ENCODE data around the gene PACRG.

The PACRG gene

DNA sequence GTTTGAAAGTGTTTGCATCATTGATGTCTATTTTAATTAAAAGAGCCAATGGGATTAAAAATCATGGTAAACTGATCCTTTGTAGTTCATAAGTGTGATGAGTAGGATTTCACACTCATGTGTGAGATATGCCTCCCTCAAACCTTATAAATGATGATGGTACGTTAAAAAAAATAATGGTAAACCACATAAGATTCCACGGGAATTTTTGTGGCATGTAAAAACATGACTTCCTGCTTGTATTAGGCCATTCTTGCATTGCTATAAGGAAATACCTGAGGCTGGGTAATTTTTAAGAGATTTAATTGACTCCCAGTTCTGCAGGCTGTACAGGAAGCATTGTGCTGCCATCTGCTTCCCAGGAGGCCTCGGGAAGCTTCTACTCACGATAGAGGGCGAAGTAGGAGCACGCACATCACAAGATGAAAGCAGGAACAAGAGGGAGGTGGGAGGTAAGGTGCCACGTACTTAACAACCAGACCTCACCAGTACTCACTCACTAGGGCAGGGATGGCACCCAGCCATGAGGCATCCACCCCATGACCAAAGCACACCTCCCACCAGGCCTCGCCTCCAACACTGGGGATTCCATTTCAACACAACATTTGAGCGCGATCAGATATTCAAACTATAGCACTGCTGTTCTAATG is 499.2 kb downstream of the PACRG start:
- Histone ChIP-seq H4K20me1 (ENCODE audit: low read depth, low read length) (no peaks in the 10 kb centered on the region), H3K9ac (ENCODE audit: low read length) (no peak overlapping the region), H3K9me3 (ENCODE audit: insufficient read depth, low read length) (no peaks in the 10 kb centered on the region), H3F3A (ENCODE audit: insufficient read depth) (no peaks in the 10 kb centered on the region), H3K36me3 (ENCODE audit: low read length) (no peaks in the 10 kb centered on the region), H3K4me3 (ENCODE audit: insufficient read depth, low read length, poor library complexity, severe bottlenecking) (no peak overlapping the region), H3K4me2 (ENCODE audit: low read depth, low read length, poor library complexity, severe bottlenecking) (no peak overlapping the region), H3K9me2 (replicated peaks; ENCODE audit: insufficient read depth, low read length) (no peaks in the 10 kb centered on the region), H3K27me3 (ENCODE audit: low read length) (no peaks in the 10 kb centered on the region), H2AFZ (ENCODE audit: low read depth, low read length, severe bottlenecking) (no peak overlapping the region), H3K27ac (ENCODE audit: low read depth, low read length) (no peak overlapping the region), H3K79me2 (ENCODE audit: insufficient read depth, low read length) (no peaks in the 10 kb centered on the region)
- TF ChIP-seq, protein P1, sequence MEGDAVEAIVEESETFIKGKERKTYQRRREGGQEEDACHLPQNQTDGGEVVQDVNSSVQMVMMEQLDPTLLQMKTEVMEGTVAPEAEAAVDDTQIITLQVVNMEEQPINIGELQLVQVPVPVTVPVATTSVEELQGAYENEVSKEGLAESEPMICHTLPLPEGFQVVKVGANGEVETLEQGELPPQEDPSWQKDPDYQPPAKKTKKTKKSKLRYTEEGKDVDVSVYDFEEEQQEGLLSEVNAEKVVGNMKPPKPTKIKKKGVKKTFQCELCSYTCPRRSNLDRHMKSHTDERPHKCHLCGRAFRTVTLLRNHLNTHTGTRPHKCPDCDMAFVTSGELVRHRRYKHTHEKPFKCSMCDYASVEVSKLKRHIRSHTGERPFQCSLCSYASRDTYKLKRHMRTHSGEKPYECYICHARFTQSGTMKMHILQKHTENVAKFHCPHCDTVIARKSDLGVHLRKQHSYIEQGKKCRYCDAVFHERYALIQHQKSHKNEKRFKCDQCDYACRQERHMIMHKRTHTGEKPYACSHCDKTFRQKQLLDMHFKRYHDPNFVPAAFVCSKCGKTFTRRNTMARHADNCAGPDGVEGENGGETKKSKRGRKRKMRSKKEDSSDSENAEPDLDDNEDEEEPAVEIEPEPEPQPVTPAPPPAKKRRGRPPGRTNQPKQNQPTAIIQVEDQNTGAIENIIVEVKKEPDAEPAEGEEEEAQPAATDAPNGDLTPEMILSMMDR (IDR thresholded peaks at IDR 0.05; ENCODE audit: insufficient read depth, low read length, poor library complexity, severe bottlenecking), result no peak
- no peak for TF ChIP-seq EZH2phosphoT487 (conservative IDR thresholded peaks at IDR 0.05; ENCODE audit: low read length)

DNA sequence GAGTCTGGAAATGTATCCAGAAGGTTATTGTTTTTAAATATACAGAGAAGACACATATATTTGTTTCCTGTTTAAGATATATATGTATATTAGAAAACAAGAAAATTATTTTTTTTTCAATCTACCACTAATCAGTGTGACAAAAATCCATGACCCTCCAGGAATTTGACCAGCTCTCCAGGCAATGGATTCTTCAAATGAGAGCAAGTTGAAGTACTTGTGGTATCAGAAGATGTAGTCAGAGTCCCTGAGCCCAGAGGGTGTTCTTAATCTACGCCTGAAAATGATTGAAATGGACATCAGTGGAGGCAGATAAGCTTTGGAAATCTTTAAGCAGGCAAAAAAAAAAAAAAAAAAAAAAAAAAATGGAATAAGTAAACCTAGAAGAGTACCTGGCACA is 500.3 kb downstream of the PACRG start:
- no peak overlapping the region for H3K4me2 ChIP-seq (ENCODE audit: low read depth, low read length, poor library complexity, severe bottlenecking)
- H3K4me3 ChIP-seq (ENCODE audit: insufficient read depth, low read length, poor library complexity, severe bottlenecking), result no peak overlapping the region
- H3F3A ChIP-seq (ENCODE audit: insufficient read depth), result no peaks in the 10 kb centered on the region
- no peaks in the 10 kb centered on the region for H3K9me3 ChIP-seq (ENCODE audit: insufficient read depth, low read length)
- H3K9me2 ChIP-seq (replicated peaks; ENCODE audit: insufficient read depth, low read length), result no peaks in the 10 kb centered on the region
- no peaks in the 10 kb centered on the region for H4K20me1 ChIP-seq (ENCODE audit: low read depth, low read length)
- no peaks in the 10 kb centered on the region for H3K79me2 ChIP-seq (ENCODE audit: insufficient read depth, low read length)
- TF ChIP-seq, protein P1 (IDR thresholded peaks at IDR 0.05; ENCODE audit: insufficient read depth, low read length, poor library complexity, severe bottlenecking), result no peak
- no peak for TF ChIP-seq EZH2phosphoT487 (conservative IDR thresholded peaks at IDR 0.05; ENCODE audit: low read length)
- H3K36me3 ChIP-seq (ENCODE audit: low read length), result no peaks in the 10 kb centered on the region
- H3K27ac ChIP-seq (ENCODE audit: low read depth, low read length), result no peak overlapping the region
- no peak overlapping the region for H3K9ac ChIP-seq (ENCODE audit: low read length)
- H2AFZ ChIP-seq (ENCODE audit: low read depth, low read length, severe bottlenecking), result no peak overlapping the region
- no peaks in the 10 kb centered on the region for H3K27me3 ChIP-seq (ENCODE audit: low read length)

DNA sequence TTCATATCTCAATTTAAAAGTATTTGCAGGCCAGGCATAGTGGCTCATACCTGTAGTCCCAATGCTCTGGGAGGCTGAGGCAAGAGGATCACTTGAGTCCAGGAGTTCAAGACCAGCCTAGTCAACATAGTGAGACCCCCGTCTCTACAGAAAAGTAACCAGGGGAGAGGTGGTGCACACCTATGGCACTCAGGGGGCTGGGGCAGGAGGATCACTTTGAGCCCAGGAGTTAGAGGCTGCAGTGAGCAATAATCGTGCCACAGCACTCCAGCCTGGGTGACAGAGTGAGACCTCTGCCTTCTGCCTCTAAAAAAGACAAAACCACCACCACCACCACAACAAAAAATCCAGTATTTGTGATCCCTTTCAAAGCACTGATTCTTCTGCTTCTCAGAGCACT is 501.3 kb downstream of the PACRG start:
- Histone ChIP-seq H3K36me3 (ENCODE audit: low read length) (no peaks in the 10 kb centered on the region), H3K9ac (ENCODE audit: low read length) (no peak overlapping the region), H3K27ac (ENCODE audit: low read depth, low read length) (no peak overlapping the region), H4K20me1 (ENCODE audit: low read depth, low read length) (no peaks in the 10 kb centered on the region), H3F3A (ENCODE audit: insufficient read depth) (no peaks in the 10 kb centered on the region), H3K9me2 (replicated peaks; ENCODE audit: insufficient read depth, low read length) (no peaks in the 10 kb centered on the region), H3K27me3 (ENCODE audit: low read length) (no peaks in the 10 kb centered on the region), H2AFZ (ENCODE audit: low read depth, low read length, severe bottlenecking) (no peak overlapping the region), H3K79me2 (ENCODE audit: insufficient read depth, low read length) (no peaks in the 10 kb centered on the region), H3K9me3 (ENCODE audit: insufficient read depth, low read length) (no peaks in the 10 kb centered on the region), H3K4me3 (ENCODE audit: insufficient read depth, low read length, poor library complexity, severe bottlenecking) (no peak overlapping the region), H3K4me2 (ENCODE audit: low read depth, low read length, poor library complexity, severe bottlenecking) (no peak overlapping the region)
- TF ChIP-seq, protein P1 (IDR thresholded peaks at IDR 0.05; ENCODE audit: insufficient read depth, low read length, poor library complexity, severe bottlenecking), result no peak
- no peak for TF ChIP-seq EZH2phosphoT487 (conservative IDR thresholded peaks at IDR 0.05; ENCODE audit: low read length)
